HepG2 (cell line): Measurements from ENCODE around the gene GADL1. TPM values are rescaled to one million over a fixed set of nuclear protein-coding genes. Genes with fewer than 3 reads are reported as not detected.

ENCODE experiments used
- ATAC-seq: fragments of 200-7000 bp; cut with Tn5 transposase; 3 replicates; pipeline ENCODE4 v1.9.1; 2020; ENCODE audit warnings: mild to moderate bottlenecking, moderate library complexity
- BruUV-seq: library from RNA; stranded (reverse); fragments of 400-500 nt; replicated peaks from 2 replicates; lab custom pipeline; 2021; lab: Mats Ljungman, UMichigan
- CTCF ChIA-PET: fragments of 300-600 bp; formaldehyde crosslinking; extraction: SDS; loops from one replicate; lab custom pipeline; 2021; ENCODE audit warnings: low total read pairs, inconsistent platforms, low intra/inter-chr PET ratio; lab: Yijun Ruan, JAX
- POLR2A ChIA-PET: fragments of 350-600 bp; sonication (Branson Sonifier 250); formaldehyde crosslinking; loops from one replicate; lab custom pipeline; 2020; ENCODE audit warnings: antibody characterized with exemption, inconsistent platforms; lab: Yijun Ruan, JAX
- DNase-seq: peaks from one replicate; pipeline ENCODE4 v3.0.0-alpha.2; 2015; ENCODE audit warnings: low spot score
- FAIRE-seq: peaks from 3 replicates; lab custom pipeline; 2011; peaks lifted over from hg19 to GRCh38; lab: Jason Lieb, UNC
- H2AFZ ChIP-seq: one replicate; pipeline ENCODE4 v1.6.1; 2011; ENCODE audit warnings: low read length, inconsistent platforms
- H3K27ac ChIP-seq: fragments of 300-600 bp; 3 replicates; pipeline ENCODE4 v1.8.0; 2011; ENCODE audit warnings: mixed run types, mild to moderate bottlenecking, mixed read lengths, low read length, inconsistent platforms; ENCODE audit not compliant: insufficient read depth; ENCODE audit errors: extremely low read length
- H3K27me3 ChIP-seq, 2 experiments: fragments of 200-600 bp in 1 of 2; 2 replicates in 1 of 2; 3 replicates in 1 of 2; pipeline versions ENCODE4 v1.6.0 to v1.8.0; 2011; ENCODE audit warnings: low read length in 2 of 2, mild to moderate bottlenecking in 2 of 2, moderate library complexity in 2 of 2, inconsistent platforms in 1 of 2; ENCODE audit not compliant: insufficient read depth in 2 of 2, control insufficient read depth in 1 of 2
- H3K36me3 ChIP-seq, 2 experiments: fragments of 200-600 bp in 1 of 2; replicated peaks in 1 of 2; 2 replicates in 1 of 2; 3 replicates in 1 of 2; pipeline versions ENCODE4 v1.5.1 to v1.8.0; 2011; ENCODE audit warnings: low read length in 2 of 2, inconsistent platforms in 1 of 2; ENCODE audit not compliant: insufficient read depth in 2 of 2, control insufficient read depth in 1 of 2
- H3K4me1 ChIP-seq: 2 replicates; pipeline ENCODE4 v1.5.1; 2012; ENCODE audit warnings: low read length, inconsistent platforms; ENCODE audit not compliant: insufficient read depth
- H3K4me2 ChIP-seq: 2 replicates; pipeline ENCODE4 v1.6.0; 2011; ENCODE audit warnings: low read depth, low read length, inconsistent platforms
- H3K4me3 ChIP-seq, 3 experiments: fragments of 200-600 bp in 1 of 3; sonication (generic), shearing (Covaris generic) in 1 of 3; replicated peaks in 1 of 3; 2 replicates each; pipeline ENCODE4 v1.5.1; 2011 to 2016; ENCODE audit warnings: low read length in 3 of 3, inconsistent platforms in 2 of 3, low read depth in 2 of 3, mild to moderate bottlenecking in 2 of 3, control low read depth in 1 of 3, mixed read lengths in 1 of 3; ENCODE audit not compliant: insufficient read depth in 1 of 3
- H3K79me2 ChIP-seq: one replicate; pipeline ENCODE4 v1.6.1; 2011; ENCODE audit warnings: low read length, inconsistent platforms; ENCODE audit not compliant: insufficient read depth
- H3K9ac ChIP-seq: 2 replicates; pipeline ENCODE4 v1.6.0; 2011; ENCODE audit warnings: mild to moderate bottlenecking, low read depth, low read length, inconsistent platforms; ENCODE audit not compliant: insufficient read depth
- H3K9me3 ChIP-seq: 2 replicates; pipeline ENCODE4 v1.5.1; 2012; ENCODE audit warnings: mild to moderate bottlenecking, low read length
- H4K20me1 ChIP-seq: 2 replicates; pipeline ENCODE4 v1.6.0; 2011; ENCODE audit warnings: inconsistent platforms, mild to moderate bottlenecking, low read length, moderate library complexity; ENCODE audit not compliant: insufficient read depth
- FOXM1 ChIP-seq: sonication (generic); formaldehyde crosslinking; IDR thresholded peaks from 2 replicates; pipeline ENCODE4 v1.5.0; 2020; ENCODE audit warnings: missing genetic modification reagents
- MXD4 ChIP-seq: IDR thresholded peaks from 2 replicates; pipeline ENCODE4 v1.6.1; 2016; ENCODE audit warnings: mild to moderate bottlenecking, missing biosample characterization, missing genetic modification reagents
- NFYB ChIP-seq: sonication (generic); formaldehyde crosslinking; IDR thresholded peaks from 2 replicates; pipeline ENCODE4 v1.4.0; 2020; ENCODE audit warnings: missing genetic modification reagents
- NR2F1 ChIP-seq, 2 experiments: fragments of 450-650 bp in 1 of 2; formaldehyde crosslinking in 1 of 2; IDR thresholded peaks; 2 replicates each; pipeline versions ENCODE4 v1.5.0 to v1.6.1; 2016 to 2020; ENCODE audit warnings: mild to moderate bottlenecking in 1 of 2, missing compliant biosample characterization in 1 of 2, missing genetic modification reagents in 1 of 2, moderate library complexity in 1 of 2
- RXRA ChIP-seq: sonication (generic); formaldehyde crosslinking; IDR thresholded peaks from 2 replicates; pipeline ENCODE4 v1.5.1; 2020; ENCODE audit warnings: missing genetic modification reagents
- SMYD3 ChIP-seq: sonication (generic); formaldehyde crosslinking; IDR thresholded peaks from 2 replicates; pipeline ENCODE4 v1.8.1; 2023; ENCODE audit warnings: mild to moderate bottlenecking, missing genetic modification reagents
- SUZ12 ChIP-seq: fragments of 150-350 bp; IDR thresholded peaks from 2 replicates; pipeline ENCODE4 v1.6.1; 2014; ENCODE audit warnings: low read depth, low read length
- TEAD3 ChIP-seq: optimal IDR thresholded peaks from 2 replicates; pipeline ENCODE3; 2016; ENCODE audit warnings: borderline replicate concordance
- ZMAT3 ChIP-seq: sonication (generic); formaldehyde crosslinking; conservative IDR thresholded peaks from 2 replicates; pipeline ENCODE4 v1.7.0; 2021; ENCODE audit warnings: missing genetic modification reagents
- ZNF556 ChIP-seq: sonication (generic); formaldehyde crosslinking; IDR thresholded peaks from 2 replicates; pipeline ENCODE4 v1.4.0; 2020; ENCODE audit warnings: mild to moderate bottlenecking, missing genetic modification reagents, borderline replicate concordance
- WGBS: methylation state at CpG from one replicate; pipeline ENCODE4 v1.1.6; 2017; ENCODE audit warnings: low lambda C conversion rate; 5-methylcytosine and 5-hydroxymethylcytosine counted together
- in situ Hi-C: cut with HindIII; loops from 2 replicates; pipeline ENCODE4 v1.10.0; 2017; ENCODE audit warnings: low pct_unique_long_range_greater_than_20kb; ENCODE audit not compliant: extremely low pct_ligation_motif_present
- intact Hi-C: fragments of 100-400 bp; cut with micrococcal nuclease; formaldehyde crosslinking; loops from one replicate; pipeline ENCODE4 v1.10.0; 2022; ENCODE audit not compliant: unreplicated experiment
- polyA plus RNA-seq, 8 experiments: library from polyadenylated mRNA; depleted of rRNA in 3 of 8; stranded (reverse) in 7 of 8; unstranded in 1 of 8; fragments of >200 nt; fragmentation: Illumina TruSeq in 4 of 8; extraction: Trizol in 4 of 8; gene quantifications; 2 replicates each; pipeline versions ENCODE4 v1.2.1 to v1.2.3, GENCODE V29; 2011 to 2016; ENCODE audit warnings: low read depth in 4 of 8, missing spikeins in 1 of 8, mixed read lengths in 1 of 8; ENCODE audit not compliant: insufficient read depth in 1 of 8
- total RNA-seq, 5 experiments: library from RNA; depleted of rRNA; stranded (reverse); fragments of >200 nt; fragmentation: Illumina TruSeq; extraction: Trizol; gene quantifications; 2 replicates each; pipeline ENCODE4 v1.2.3, GENCODE V29; 2016; ENCODE audit warnings: low read depth in 1 of 5
- TF ChIP-seq, protein P1 (sequence below): fragments of 450-650 bp; IDR thresholded peaks from 2 replicates; pipeline ENCODE4 v1.6.1; 2017
- TF ChIP-seq, protein P2 (sequence below): sonication (generic); formaldehyde crosslinking; conservative IDR thresholded peaks from 2 replicates; pipeline ENCODE4 v1.5.0; 2020; ENCODE audit warnings: missing genetic modification reagents
- TF ChIP-seq, protein P3 (sequence below): sonication (generic); formaldehyde crosslinking; IDR thresholded peaks from 2 replicates; pipeline ENCODE4 v1.5.1; 2020; ENCODE audit warnings: mild to moderate bottlenecking, moderate library complexity, missing genetic modification reagents
- TF ChIP-seq, protein P4 (sequence below): IDR thresholded peaks from 2 replicates; pipeline ENCODE4 v1.6.1; 2016; ENCODE audit warnings: missing compliant biosample characterization, missing genetic modification reagents, borderline replicate concordance

GADL1 gene
- total and polyA plus RNA-seq, 2 of the 13 experiments (the other 11 are each of a cell fraction or from before 2014, with no cell fraction given), result not detected

DNA sequence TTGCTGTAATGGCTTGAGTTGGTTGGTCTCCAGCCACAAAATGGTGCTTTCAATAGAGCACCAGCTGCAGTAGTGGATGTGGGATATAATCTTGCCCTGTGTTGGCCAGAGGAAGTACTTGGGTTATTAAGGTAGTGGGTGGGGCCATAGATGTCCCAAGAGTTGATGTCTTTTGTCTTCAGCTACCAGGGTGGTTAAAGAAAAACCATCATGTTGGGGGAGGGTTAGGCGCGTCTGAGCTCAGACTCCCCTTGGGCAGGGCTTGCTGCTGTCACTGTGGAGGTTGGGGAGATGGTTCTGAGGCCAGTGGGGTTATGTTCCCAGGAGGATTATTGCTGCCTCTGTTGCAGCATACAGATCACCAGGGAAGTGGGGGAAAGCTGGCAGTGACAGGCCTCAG lies 46.9 kb upstream of the GADL1 start:
- Histone ChIP-seq H3K36me3 (no peaks in the 10 kb centered on the region), H3K4me2 (no peak overlapping the region), H4K20me1 (no peaks in the 10 kb centered on the region), H3K79me2 (no peaks in the 10 kb centered on the region), H2AFZ (no peak overlapping the region), H3K9me3 (no peaks in the 10 kb centered on the region), H3K9ac (no peak overlapping the region), H3K27me3 (peaks cover 0 to 2% of the 10 kb centered on the region in 2 experiments; a peak in 1 of 5 replicates), H3K4me3 (no peak overlapping the region), H3K27ac (no peak overlapping the region), H3K4me1 (no peaks in the 10 kb centered on the region)
- TF ChIP-seq, protein P1, sequence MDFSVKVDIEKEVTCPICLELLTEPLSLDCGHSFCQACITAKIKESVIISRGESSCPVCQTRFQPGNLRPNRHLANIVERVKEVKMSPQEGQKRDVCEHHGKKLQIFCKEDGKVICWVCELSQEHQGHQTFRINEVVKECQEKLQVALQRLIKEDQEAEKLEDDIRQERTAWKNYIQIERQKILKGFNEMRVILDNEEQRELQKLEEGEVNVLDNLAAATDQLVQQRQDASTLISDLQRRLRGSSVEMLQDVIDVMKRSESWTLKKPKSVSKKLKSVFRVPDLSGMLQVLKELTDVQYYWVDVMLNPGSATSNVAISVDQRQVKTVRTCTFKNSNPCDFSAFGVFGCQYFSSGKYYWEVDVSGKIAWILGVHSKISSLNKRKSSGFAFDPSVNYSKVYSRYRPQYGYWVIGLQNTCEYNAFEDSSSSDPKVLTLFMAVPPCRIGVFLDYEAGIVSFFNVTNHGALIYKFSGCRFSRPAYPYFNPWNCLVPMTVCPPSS, result no peak
- no peak for TF ChIP-seq MXD4 (CRISPR knock-in tag)
- no peak for TF ChIP-seq TEAD3 (CRISPR knock-in tag)
- no TSS peak for BruUV-seq
- DNase-seq (no peak), FAIRE-seq (no peak), ATAC-seq (no peak)
- no CpG with 5 or more reads among the region's 2 CpGs for WGBS
- in situ Hi-C loops (no loop called here), intact Hi-C loops (no loop called here)
- ChIA-PET POLR2A (no interaction called here), CTCF (no interaction called here)

DNA sequence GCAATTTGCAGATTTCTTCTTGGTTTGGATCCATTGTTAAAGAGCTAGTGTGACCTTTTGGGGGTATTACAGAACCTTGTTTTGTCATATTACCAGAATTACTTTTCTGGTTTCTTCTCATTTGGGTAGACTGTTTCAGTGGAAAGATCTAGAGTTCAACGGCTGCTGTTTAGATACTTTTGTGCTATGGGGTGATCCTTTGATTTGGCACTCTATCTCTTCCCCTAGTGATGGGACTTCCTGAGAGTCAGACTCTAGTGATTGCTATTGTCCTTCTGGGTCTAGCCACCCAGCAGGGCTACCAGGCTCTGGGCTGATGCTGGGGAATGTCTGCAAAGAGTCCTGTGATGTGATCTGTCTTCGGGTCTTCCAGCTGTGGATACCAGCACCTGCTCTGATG lies 46.3 kb upstream of the GADL1 start:
- H3K9me3 ChIP-seq, result no peaks in the 10 kb centered on the region
- H3K79me2 ChIP-seq, result no peaks in the 10 kb centered on the region
- H3K27me3 ChIP-seq, result peaks cover 0 to 2% of the 10 kb centered on the region in 2 experiments; a peak in 1 of 5 replicates
- no peak overlapping the region for H3K4me3 ChIP-seq
- H3K36me3 ChIP-seq, result no peaks in the 10 kb centered on the region
- no peak overlapping the region for H2AFZ ChIP-seq
- CTCF ChIA-PET, result no interaction called here
- no peak overlapping the region for H3K4me2 ChIP-seq
- H4K20me1 ChIP-seq, result no peaks in the 10 kb centered on the region
- no peak overlapping the region for H3K9ac ChIP-seq
- no peak overlapping the region for H3K27ac ChIP-seq
- in situ Hi-C loops, result no loop called here
- POLR2A ChIA-PET, result no interaction called here
- H3K4me1 ChIP-seq, result no peaks in the 10 kb centered on the region
- no peak for ATAC-seq
- DNase-seq, result no peak
- no peak for FAIRE-seq
- no TSS peak for BruUV-seq
- intact Hi-C loops, result no loop called here
- TF ChIP-seq RXRA, result no peak
- TF ChIP-seq, protein P2, sequence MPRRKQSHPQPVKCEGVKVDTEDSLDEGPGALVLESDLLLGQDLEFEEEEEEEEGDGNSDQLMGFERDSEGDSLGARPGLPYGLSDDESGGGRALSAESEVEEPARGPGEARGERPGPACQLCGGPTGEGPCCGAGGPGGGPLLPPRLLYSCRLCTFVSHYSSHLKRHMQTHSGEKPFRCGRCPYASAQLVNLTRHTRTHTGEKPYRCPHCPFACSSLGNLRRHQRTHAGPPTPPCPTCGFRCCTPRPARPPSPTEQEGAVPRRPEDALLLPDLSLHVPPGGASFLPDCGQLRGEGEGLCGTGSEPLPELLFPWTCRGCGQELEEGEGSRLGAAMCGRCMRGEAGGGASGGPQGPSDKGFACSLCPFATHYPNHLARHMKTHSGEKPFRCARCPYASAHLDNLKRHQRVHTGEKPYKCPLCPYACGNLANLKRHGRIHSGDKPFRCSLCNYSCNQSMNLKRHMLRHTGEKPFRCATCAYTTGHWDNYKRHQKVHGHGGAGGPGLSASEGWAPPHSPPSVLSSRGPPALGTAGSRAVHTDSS, result no peak
- TF ChIP-seq, protein P3, sequence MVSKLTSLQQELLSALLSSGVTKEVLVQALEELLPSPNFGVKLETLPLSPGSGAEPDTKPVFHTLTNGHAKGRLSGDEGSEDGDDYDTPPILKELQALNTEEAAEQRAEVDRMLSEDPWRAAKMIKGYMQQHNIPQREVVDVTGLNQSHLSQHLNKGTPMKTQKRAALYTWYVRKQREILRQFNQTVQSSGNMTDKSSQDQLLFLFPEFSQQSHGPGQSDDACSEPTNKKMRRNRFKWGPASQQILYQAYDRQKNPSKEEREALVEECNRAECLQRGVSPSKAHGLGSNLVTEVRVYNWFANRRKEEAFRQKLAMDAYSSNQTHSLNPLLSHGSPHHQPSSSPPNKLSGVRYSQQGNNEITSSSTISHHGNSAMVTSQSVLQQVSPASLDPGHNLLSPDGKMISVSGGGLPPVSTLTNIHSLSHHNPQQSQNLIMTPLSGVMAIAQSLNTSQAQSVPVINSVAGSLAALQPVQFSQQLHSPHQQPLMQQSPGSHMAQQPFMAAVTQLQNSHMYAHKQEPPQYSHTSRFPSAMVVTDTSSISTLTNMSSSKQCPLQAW (CRISPR knock-in tag), result no peak
- TF ChIP-seq, protein P4, sequence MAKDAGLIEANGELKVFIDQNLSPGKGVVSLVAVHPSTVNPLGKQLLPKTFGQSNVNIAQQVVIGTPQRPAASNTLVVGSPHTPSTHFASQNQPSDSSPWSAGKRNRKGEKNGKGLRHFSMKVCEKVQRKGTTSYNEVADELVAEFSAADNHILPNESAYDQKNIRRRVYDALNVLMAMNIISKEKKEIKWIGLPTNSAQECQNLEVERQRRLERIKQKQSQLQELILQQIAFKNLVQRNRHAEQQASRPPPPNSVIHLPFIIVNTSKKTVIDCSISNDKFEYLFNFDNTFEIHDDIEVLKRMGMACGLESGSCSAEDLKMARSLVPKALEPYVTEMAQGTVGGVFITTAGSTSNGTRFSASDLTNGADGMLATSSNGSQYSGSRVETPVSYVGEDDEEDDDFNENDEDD, result no peak
- TF ChIP-seq ZMAT3, result no peak
- no peak for TF ChIP-seq SUZ12
- TF ChIP-seq NR2F1 (CRISPR knock-in tag; IDR thresholded peaks at IDR 0.05), result no peak
- no peak for TF ChIP-seq NFYB (CRISPR knock-in tag)
- no peak for TF ChIP-seq SMYD3
- TF ChIP-seq ZNF556 (CRISPR knock-in tag), result no peak
- no peak for TF ChIP-seq FOXM1 (CRISPR knock-in tag)
- TF ChIP-seq, all 625 proteins: peak for 0
- WGBS, result 0% methylated on average over 2 of the region's 2 CpGs
